ENCODE measurements around the gene UGGT1.

DNA sequence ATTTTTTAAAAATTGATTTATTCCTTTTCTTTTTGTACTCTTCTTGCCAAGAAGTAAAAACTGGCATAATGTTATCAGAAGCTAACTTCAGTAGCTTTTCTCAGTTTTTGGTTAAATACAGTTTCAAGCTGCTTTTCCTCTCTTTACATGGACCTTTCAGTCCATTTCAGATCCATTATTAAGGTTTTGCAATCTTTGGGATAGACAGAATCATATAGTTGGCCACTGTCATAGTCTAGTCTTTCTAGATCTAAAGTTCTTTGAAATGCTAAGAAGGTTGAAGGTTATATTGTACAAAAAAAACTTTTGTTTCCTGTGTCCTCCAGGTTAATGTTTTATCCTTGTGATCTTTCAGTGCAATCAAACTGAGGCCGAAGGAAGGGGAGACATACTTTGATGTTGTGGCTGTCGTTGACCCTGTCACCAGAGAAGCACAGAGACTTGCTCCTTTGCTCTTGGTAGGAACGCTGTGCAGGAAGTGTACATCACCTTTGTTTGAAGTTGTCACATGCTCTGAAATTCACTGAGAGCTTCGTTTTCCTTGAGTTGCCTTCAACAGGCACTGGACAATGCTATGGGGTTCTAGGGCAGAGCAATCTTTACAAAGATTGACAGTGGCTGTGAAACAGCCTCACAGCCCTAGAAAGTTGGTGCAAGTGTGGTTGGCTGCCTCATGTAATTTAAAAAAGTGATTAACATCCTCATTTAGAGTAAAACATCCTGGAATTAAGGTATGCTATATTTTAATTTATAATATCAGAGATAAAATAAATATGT, 79.1 kb downstream of the UGGT1 start:
- TF ChIP-seq, protein P1, sequence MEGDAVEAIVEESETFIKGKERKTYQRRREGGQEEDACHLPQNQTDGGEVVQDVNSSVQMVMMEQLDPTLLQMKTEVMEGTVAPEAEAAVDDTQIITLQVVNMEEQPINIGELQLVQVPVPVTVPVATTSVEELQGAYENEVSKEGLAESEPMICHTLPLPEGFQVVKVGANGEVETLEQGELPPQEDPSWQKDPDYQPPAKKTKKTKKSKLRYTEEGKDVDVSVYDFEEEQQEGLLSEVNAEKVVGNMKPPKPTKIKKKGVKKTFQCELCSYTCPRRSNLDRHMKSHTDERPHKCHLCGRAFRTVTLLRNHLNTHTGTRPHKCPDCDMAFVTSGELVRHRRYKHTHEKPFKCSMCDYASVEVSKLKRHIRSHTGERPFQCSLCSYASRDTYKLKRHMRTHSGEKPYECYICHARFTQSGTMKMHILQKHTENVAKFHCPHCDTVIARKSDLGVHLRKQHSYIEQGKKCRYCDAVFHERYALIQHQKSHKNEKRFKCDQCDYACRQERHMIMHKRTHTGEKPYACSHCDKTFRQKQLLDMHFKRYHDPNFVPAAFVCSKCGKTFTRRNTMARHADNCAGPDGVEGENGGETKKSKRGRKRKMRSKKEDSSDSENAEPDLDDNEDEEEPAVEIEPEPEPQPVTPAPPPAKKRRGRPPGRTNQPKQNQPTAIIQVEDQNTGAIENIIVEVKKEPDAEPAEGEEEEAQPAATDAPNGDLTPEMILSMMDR (IDR thresholded peaks at IDR 0.05; ENCODE audit: insufficient read depth, low read depth, low read length), result no peak
- TF ChIP-seq EZH2 (IDR thresholded peaks at IDR 0.05; ENCODE audit: insufficient read depth, low read length), result no peak
